K562 (cell line): ENCODE results near the gene DNAJC6. TPM values are rescaled to one million over a fixed set of nuclear protein-coding genes. Genes with fewer than 3 reads are reported as not detected.
A peak's percentile ranks its signal among the peaks of the same experiment; 100 is the strongest.

Experiments
- ATAC-seq: fragments of 200-7000 bp; cut with Tn5 transposase; 3 replicates; pipeline ENCODE4 v1.9.1; 2020; ENCODE audit warnings: moderate library complexity
- BruUV-seq: library from RNA; stranded (reverse); fragments of 400-500 nt; replicated peaks from 2 replicates; lab custom pipeline; 2021; lab: Mats Ljungman, UMichigan
- CTCF ChIA-PET: fragments of 300-600 bp; formaldehyde crosslinking; extraction: SDS; loops from one replicate; lab custom pipeline; 2021; ENCODE audit warnings: low intra/inter-chr PET ratio; lab: Yijun Ruan, JAX
- POLR2A ChIA-PET: fragments of 300-600, 350-650 bp; sonication (Branson Sonifier 250); formaldehyde crosslinking; extraction: SDS; loops from one replicate; lab custom pipeline; 2021; ENCODE audit warnings: antibody characterized with exemption, inconsistent platforms; lab: Yijun Ruan, JAX
- DNase-seq, 4 experiments: peaks; one replicate each; pipeline versions ENCODE4 v3.0.0 to v3.0.0-alpha.2; 2011 to 2018; ENCODE audit warnings: low spot score in 3 of 4, mixed read lengths in 3 of 4; ENCODE audit errors: extremely low read depth in 1 of 4
- FAIRE-seq: peaks from 2 replicates; lab custom pipeline; 2011; peaks lifted over from hg19 to GRCh38; lab: Jason Lieb, UNC
- H2AFZ ChIP-seq: 2 replicates; pipeline ENCODE4 v1.6.0; 2011; ENCODE audit warnings: low read depth, low read length, control low read depth, inconsistent platforms
- H3K27ac ChIP-seq: fragments of 200-600 bp; 3 replicates; pipeline ENCODE4 v1.8.0; 2011; ENCODE audit warnings: low read depth, mild to moderate bottlenecking, control low read depth, inconsistent platforms, low read length, moderate library complexity, mixed read lengths; ENCODE audit errors: extremely low read depth
- H3K27me3 ChIP-seq, 2 experiments: fragments of 300-600 bp in 1 of 2; 2 replicates in 1 of 2; 3 replicates in 1 of 2; pipeline versions ENCODE4 v1.6.0 to v1.8.0; 2011; ENCODE audit warnings: inconsistent platforms in 2 of 2, low read length in 2 of 2, mild to moderate bottlenecking in 1 of 2, mixed read lengths in 1 of 2, moderate library complexity in 1 of 2; ENCODE audit not compliant: control insufficient read depth in 2 of 2, insufficient read depth in 2 of 2
- H3K36me3 ChIP-seq: fragments of 300-600 bp; 3 replicates; pipeline ENCODE4 v1.8.0; 2011; ENCODE audit warnings: mild to moderate bottlenecking, low read length, inconsistent platforms; ENCODE audit not compliant: control insufficient read depth, insufficient read depth
- H3K4me1 ChIP-seq, 2 experiments: fragments of 200-600 bp in 1 of 2; replicated peaks in 1 of 2; 2 replicates in 1 of 2; 3 replicates in 1 of 2; pipeline versions ENCODE4 v1.5.1 to v1.8.0; 2011; ENCODE audit warnings: inconsistent platforms in 2 of 2, low read length in 2 of 2, mild to moderate bottlenecking in 1 of 2, mixed read lengths in 1 of 2, moderate library complexity in 1 of 2; ENCODE audit not compliant: control insufficient read depth in 2 of 2, insufficient read depth in 2 of 2
- H3K4me2 ChIP-seq: 2 replicates; pipeline ENCODE4 v1.6.1; 2011; ENCODE audit warnings: low read length, control low read depth, inconsistent platforms, mixed read lengths; ENCODE audit not compliant: insufficient read depth
- H3K4me3 ChIP-seq: fragments of 200-600 bp; sonication (generic), shearing (Covaris generic); 2 replicates; pipeline ENCODE4 v1.5.1; 2016; ENCODE audit warnings: control low read depth, inconsistent platforms
- H3K79me2 ChIP-seq: fragments of 200-600 bp; 3 replicates; pipeline ENCODE4 v1.8.0; 2011; ENCODE audit warnings: low read length, inconsistent platforms; ENCODE audit not compliant: control insufficient read depth, insufficient read depth
- H3K9ac ChIP-seq, 2 experiments: 2 replicates each; pipeline versions ENCODE4 v1.6.0 to v1.6.1; 2011; ENCODE audit warnings: low read depth in 2 of 2, low read length in 2 of 2, control low read depth in 1 of 2, inconsistent platforms in 1 of 2, mild to moderate bottlenecking in 1 of 2, mixed read lengths in 1 of 2; ENCODE audit not compliant: insufficient read depth in 1 of 2
- H3K9me1 ChIP-seq: one replicate; pipeline ENCODE4 v1.6.0; 2011; ENCODE audit warnings: inconsistent platforms, mild to moderate bottlenecking, low read length, moderate library complexity; ENCODE audit not compliant: control insufficient read depth, insufficient read depth
- H3K9me3 ChIP-seq: replicated peaks from 2 replicates; pipeline ENCODE4 v1.5.1; 2011; ENCODE audit warnings: low read depth, low read length, inconsistent platforms; ENCODE audit not compliant: control insufficient read depth, insufficient read depth
- H4K20me1 ChIP-seq: replicated peaks from 2 replicates; pipeline ENCODE4 v1.6.1; 2011; ENCODE audit warnings: low read length, inconsistent platforms, mixed read lengths; ENCODE audit not compliant: control insufficient read depth, insufficient read depth
- AFF1 ChIP-seq, 2 experiments: fragments of 450-650 bp; IDR thresholded peaks; 2 replicates each; pipeline ENCODE4 v1.6.1; 2018; ENCODE audit warnings: mild to moderate bottlenecking in 2 of 2, low read depth in 1 of 2; ENCODE audit not compliant: partially characterized antibody in 2 of 2
- C11orf30 ChIP-seq: fragments of 450-650 bp; IDR thresholded peaks from 2 replicates; pipeline ENCODE4 v1.6.1; 2016; ENCODE audit warnings: low read depth, mild to moderate bottlenecking
- IRF9 ChIP-seq: fragments of 450-650 bp; IDR thresholded peaks from 2 replicates; pipeline ENCODE4 v1.6.1; 2016; ENCODE audit warnings: missing biosample characterization, missing genetic modification characterization
- MAFF ChIP-seq: IDR thresholded peaks from 2 replicates; pipeline ENCODE4 v1.6.1; 2012; ENCODE audit warnings: low read length, improper control_type of control experiment
- NR4A1 ChIP-seq, 2 experiments: fragments of 250-450 bp in 1 of 2; fragments of 450-650 bp in 1 of 2; sonication (Bioruptor Pico) in 1 of 2; IDR thresholded peaks; 2 replicates each; pipeline versions ENCODE4 v1.4.0 to v1.6.1; 2016 to 2020; ENCODE audit warnings: mild to moderate bottlenecking in 2 of 2, missing compliant biosample characterization in 1 of 2, missing genetic modification characterization in 1 of 2, moderate library complexity in 1 of 2
- ZNF316 ChIP-seq: fragments of 450-650 bp; IDR thresholded peaks from 2 replicates; pipeline ENCODE4 v1.6.1; 2016
- ZNF407 ChIP-seq: fragments of 450-650 bp; IDR thresholded peaks from 2 replicates; pipeline ENCODE4 v1.6.1; 2016; ENCODE audit warnings: low read depth
- ZNF695 ChIP-seq: fragments of 450-650 bp; formaldehyde crosslinking; IDR thresholded peaks from 2 replicates; pipeline ENCODE4 v1.4.0; 2020; ENCODE audit warnings: mild to moderate bottlenecking, moderate library complexity
- WGBS: fragments of 100-300 bp; shearing (Covaris generic); methylation state at CpG from one replicate; pipeline ENCODE4 v1.1.6; 2016; ENCODE audit warnings: low coverage, mixed read lengths; ENCODE audit not compliant: insufficient coverage; ENCODE audit errors: missing lambda C conversion rate; 5-methylcytosine and 5-hydroxymethylcytosine counted together
- in situ Hi-C: fragments of 300-500 bp; cut with MboI; formaldehyde crosslinking; loops from 4 replicates; pipeline ENCODE4 v1.15.0; 2018; ENCODE audit warnings: inconsistent platforms, mixed read lengths
- intact Hi-C: fragments of 100-400 bp; cut with micrococcal nuclease; formaldehyde crosslinking; loops from 2 replicates; pipeline ENCODE4 v1.14.2; 2022
- polyA plus RNA-seq, 8 experiments: library from polyadenylated mRNA; depleted of rRNA in 4 of 8; stranded (reverse) in 5 of 8; unstranded in 3 of 8; fragments of >200 nt; fragmentation: Nextera tagmentation in 2 of 8; fragmentation: Illumina TruSeq in 1 of 8; extraction: Ambion mirVana in 2 of 8; extraction: Trizol in 1 of 8; gene quantifications; 2 replicates each; pipeline versions ENCODE4 v1.2.1 to v1.2.3, GENCODE V29; 2011 to 2014; ENCODE audit warnings: inconsistent platforms in 1 of 8, missing spikeins in 1 of 8
- total RNA-seq, 7 experiments: library from RNA; depleted of rRNA in 6 of 7; stranded (reverse); fragments of >200 nt in 6 of 7; fragmentation: Illumina TruSeq in 2 of 7; extraction: Trizol in 2 of 7; gene quantifications; 2 replicates each; pipeline versions ENCODE4 v1.2.1 to v1.2.3, GENCODE V29; 2011 to 2021; ENCODE audit warnings: low replicate concordance in 1 of 7

Gene DNAJC6
- total and polyA plus RNA-seq, 9 of the 15 experiments (the other 6 are each of a cell fraction or from before 2014, with no cell fraction given) = 6.7 to 78.7 (median 28.0) TPM

- ChIA-PET POLR2A (interaction anchor here (0.6 to 0.9 kb wide), 2 partner anchors 27 to 261 kb away, joined by 3 to 4 read pairs; no protein-coding TSS in a partner anchor), CTCF (no interaction called here)
- Histone ChIP-seq H3K4me1 (peaks cover 6 to 39% of the 10 kb centered on the region in 2 experiments), H3K27ac (no peak overlapping the region), H3K9ac (no peak overlapping the region), H3K79me2 (peaks cover 3% of the 10 kb centered on the region; the same call in 1 of the 3 replicates), H3K9me3 (no peaks in the 10 kb centered on the region), H3K4me2 (no peak overlapping the region), H3K27me3 (no peaks in the 10 kb centered on the region), H3K4me3 (no peak overlapping the region), H2AFZ (no peak overlapping the region), H3K36me3 (peaks cover 89% of the 10 kb centered on the region), H3K9me1 (no peaks in the 10 kb centered on the region), H4K20me1 (no peaks in the 10 kb centered on the region)
- in situ Hi-C loops (no loop called here), intact Hi-C loops (no loop called here)
- FAIRE-seq = no peak
- ATAC-seq = no peak
- WGBS = 94% methylated on average over 4 of the region's 4 CpGs
- no TSS peak for BruUV-seq
- no peak for DNase-seq
- TF ChIP-seq ZNF407 = no peak
- peak; percentile 82 for TF ChIP-seq ZNF316
- no peak for TF ChIP-seq MAFF
- TF ChIP-seq AFF1 (IDR thresholded peaks at IDR 0.05; ENCODE audit: low read depth in 1 of 2, partially characterized antibody in 2 of 2) = no peak
- no peak for TF ChIP-seq IRF9
- TF ChIP-seq ZNF695 (CRISPR knock-in tag) = no peak
- no peak for TF ChIP-seq NR4A1 (CRISPR knock-in tag; IDR thresholded peaks at IDR 0.05)
- no peak for TF ChIP-seq NR4A1 (tag; IDR thresholded peaks at IDR 0.05)
- peak; percentile 71; the same call in 1 of the 2 replicates for TF ChIP-seq C11orf30
Observed at GRCh38 chr1:65409816-65410326, 100.5 kb downstream of the DNAJC6 start.
